Left hindlimb (tissue), 1 donor: ENCODE results near the gene SLC35F4.
"Not testable (repeated sequence)": the region's sequence is repeated elsewhere in the genome, so short reads cannot be mapped to it uniquely, and the experiment has no call there.

Source experiments
- DNase-seq: peaks from one replicate; pipeline ENCODE4 v3.0.0-alpha.2; 2018

The SLC35F4 gene

DNA sequence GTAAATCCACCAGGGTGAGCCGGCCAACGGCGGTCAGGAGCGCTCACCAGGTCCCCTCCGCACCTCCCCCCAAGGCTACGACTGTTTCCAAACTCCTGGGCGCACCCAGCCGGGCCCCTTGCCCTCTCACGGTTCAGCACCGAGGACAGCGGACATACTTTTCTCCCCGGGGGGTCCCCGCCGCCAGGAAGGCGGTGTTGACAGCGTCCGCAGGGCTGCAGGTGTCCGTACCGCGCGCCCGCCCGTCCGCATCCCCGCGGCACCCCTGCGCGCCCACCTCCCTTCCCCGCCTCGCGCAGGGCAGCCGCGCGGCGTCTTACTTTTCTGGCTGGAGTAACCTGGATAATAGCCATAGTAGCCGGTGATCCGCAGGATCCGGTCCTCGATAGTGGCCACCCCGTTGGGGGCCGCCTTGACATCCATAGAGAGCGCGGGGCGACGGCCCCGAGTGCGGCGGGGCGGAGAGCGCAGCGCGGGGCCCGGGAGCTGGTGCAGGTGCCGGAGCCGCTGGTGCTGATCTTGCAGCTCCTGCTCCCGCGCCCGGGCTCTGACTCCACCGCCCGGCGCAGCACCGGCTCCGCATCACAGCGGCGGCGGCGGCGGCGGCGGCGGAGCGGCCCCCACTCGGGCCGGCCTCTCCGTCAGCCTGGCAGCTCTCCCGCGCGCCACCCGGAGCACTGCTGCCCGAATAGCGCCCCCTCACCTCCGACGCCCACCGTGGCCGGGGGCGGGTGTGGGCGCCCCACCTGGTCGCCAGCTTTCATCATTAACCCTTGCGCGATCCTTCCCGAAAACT lies at the start of gene SLC35F4:
Gene SLC35F4 (minus strand): TSS at position 690 of the 796 bp plus-strand sequence.
- DNase-seq = peak; percentile 55

DNA sequence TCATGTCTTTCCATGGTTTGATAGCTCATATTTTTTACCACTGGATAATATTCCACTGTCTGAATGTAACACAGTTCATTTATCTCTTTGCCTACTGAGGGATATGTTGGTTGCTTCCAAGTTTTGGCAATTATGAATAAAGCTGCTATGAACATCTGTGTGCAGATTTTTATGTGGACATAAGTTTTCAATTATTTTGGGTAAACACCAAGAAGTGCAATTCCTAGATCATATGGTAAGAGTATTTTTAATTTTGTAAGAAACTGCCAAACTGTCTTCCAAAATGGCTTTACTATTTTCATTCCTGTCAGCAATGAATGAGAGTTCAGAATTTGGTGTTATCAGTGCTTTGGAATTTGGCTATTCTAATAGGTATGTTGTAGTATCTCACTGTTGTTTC lies 43.7 kb upstream of the SLC35F4 start:
- DNase-seq = no peak

DNA sequence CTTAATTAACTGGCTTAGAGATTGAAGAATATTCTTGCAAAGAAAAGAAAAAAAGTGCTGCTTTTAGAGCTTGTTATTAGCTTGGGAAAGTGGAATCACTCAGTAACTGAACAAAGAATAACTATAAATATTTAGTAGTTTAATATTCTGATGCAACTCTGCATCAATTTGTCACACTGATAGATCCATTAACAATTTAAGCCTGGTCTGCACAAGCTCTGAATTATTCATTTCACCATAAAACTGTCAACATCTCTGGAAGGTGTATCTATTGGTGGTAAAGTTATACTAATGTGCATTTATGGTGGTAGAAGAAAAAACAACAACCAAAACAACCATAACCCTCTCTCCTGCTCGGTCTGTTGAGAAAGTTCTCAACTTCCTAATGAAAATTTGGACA lies 38.1 kb upstream of the SLC35F4 start:
- DNase-seq = no peak

DNA sequence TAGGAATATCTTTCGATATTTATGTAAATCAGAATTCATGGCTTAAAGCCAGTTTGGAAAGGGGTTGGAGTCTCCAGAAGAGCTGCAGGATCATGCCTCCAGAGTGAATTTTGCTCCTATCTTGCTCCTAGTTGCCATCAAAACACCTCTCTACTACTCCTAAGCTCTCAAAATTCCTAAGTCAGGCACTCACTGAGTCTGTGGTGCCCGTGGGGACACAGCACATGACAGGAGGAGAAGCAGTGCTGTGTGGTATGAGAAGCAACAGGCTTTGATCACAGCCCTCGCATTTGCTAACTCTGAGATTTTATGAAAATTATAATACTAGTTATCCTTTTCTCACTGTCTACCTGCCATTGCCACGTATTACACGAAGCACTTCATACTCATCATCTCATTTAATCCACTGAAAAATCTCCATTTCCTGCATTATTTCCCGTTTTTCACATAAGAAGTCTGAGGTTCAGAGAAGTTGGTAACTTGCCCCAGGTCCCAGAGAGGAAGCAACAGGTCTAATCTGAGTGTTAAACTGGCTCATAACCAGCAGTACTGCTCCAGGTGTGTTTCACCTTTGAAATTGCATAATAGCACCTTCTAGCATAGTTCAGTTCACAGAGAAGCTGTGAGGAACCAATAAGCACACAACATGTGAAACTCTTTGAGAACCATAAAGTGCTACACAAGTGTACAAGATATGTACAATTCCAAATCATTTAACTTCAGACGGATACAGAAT lies 33.1 kb upstream of the SLC35F4 start:
- DNase-seq = no peak

DNA sequence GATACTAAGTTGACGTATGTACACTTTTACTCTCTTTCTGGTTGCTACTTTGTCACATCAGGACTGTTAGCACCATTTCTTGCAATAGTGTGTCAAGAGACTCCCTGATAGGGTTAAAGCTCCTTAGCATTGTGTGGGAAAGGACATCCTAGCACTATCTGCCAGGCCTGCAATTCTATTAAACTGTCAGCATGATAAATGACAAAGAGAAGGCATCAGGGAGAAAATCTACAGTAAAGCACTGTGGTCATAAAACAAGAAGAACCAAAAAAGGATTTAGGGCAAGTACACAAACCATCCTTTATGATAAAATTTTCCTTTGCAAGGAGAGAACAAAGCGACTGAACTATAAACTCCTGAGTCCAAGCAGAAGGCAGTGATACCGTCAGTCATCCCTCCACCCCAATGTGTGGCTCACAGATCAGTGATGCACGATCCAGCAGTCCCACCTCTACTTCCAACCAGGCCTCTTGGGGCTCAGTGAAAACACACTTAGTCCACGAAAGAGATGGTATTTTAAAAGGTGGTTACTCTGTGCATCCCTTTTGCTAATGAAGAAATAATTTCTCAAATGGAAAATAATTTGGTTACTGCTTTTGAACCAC lies 31.4 kb upstream of the SLC35F4 start:
- no peak for DNase-seq

DNA sequence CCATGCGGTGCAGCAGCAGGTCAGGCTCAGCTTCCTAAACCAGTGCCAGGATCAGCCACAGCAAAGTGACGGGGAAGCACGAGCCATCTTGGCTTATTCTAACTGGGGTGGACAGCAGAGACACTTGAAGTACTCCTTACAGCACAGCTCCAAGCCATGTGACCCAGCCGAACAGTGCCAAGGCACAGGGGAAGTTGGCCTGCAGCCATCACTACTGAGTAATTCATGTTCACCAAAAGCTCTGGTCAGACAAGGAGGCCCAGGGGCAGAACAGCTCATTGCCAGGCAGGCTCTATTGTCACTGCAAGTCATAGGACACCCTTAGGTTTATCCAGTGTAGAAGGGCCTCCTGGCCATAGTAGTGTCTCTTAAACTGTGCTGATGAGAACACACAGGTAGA lies 23.4 kb upstream of the SLC35F4 start:
- no peak for DNase-seq

DNA sequence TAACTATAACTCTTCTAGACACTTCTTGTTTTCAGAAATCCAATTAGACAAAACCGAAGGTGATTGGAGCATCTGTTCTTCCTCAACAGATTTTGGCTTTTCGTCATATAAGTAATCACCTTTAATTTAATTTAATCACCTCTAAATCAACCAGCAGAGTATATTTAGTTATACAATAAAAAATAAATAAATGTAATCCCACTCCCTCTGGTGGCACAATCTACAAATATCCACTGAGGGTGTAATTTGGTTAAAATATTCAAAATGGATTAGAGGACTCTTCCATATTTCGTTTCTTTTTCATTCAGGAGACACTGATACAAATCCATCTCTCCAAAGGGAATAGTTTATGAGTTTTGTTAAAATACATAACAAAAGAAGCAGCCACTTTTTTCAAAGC lies 18.3 kb upstream of the SLC35F4 start:
- no peak for DNase-seq

DNA sequence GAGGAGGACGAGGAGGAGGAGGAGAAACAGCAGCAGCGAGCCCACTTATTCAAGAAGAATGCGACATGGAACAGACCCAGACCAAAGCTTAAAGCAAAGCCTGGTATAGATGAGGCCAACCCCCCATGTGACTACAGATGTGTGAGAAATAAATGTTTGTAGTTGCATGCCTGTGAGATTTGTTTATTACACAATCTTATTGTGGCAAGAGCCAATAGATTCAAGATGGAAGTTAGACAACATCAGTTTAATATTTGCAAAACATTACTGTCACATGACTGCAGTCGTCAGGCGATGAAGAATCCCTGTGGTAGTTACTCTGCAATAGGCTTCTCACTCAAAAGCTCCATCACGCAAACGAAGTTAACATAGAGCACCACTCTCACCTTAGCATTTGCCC lies 17.2 kb upstream of the SLC35F4 start:
- no peak for DNase-seq

DNA sequence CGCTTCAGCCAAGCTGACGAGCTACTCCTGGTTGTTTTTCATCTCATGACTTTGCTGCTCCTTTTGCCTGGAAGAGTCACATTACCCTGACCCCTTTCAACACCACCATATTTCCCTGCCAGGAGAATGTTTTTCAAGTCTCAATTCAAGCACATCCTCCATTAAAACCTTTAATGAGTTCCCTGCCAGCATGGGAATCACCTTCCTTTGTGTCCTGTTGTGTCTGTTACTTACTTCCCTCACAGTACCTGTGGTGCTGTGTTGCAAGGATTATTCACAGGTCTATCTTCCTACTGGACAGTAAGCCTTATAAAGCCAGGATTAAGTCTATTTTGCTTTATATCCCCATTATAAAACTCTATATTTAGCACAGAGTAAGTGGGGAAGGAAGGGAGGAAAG lies 13.6 kb upstream of the SLC35F4 start:
- DNase-seq = no peak

DNA sequence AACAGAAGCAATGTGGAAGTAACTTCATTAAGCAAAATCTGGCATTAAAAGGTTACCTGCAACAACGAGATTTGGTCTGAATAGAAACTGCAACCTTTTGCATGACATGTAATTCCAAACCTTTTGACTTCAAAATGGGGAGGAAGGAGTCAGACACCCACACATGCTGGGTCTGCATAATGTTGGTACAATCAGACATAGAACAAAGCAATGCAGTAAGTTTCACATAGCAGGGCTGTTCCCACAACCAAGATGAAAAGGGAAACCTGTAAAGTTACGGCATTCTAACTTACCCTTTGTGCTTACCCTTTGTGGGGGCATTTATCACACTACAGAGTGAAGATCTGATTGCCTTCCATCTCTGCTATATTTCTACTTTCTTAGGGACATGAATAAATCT lies 10.1 kb upstream of the SLC35F4 start:
- DNase-seq = no peak

DNA sequence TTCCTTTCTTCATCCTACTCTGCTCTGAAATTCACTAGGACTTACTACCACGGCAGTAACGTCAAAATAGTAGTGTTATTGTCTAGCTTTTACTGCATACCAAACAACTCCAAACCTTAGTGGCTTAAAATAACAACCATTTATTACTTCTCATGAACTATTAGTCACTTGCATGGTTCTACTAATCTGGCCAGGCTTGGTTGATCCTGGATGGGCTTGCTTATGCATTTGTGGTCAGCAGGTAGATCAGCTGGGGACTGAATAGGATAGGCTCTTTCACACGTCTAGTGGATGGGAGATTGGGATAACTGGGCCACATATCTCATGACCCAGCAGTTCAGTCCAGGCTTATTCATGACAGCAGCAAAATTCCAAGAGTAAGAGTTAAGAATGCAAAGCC lies 9.4 kb upstream of the SLC35F4 start:
- DNase-seq = no peak

DNA sequence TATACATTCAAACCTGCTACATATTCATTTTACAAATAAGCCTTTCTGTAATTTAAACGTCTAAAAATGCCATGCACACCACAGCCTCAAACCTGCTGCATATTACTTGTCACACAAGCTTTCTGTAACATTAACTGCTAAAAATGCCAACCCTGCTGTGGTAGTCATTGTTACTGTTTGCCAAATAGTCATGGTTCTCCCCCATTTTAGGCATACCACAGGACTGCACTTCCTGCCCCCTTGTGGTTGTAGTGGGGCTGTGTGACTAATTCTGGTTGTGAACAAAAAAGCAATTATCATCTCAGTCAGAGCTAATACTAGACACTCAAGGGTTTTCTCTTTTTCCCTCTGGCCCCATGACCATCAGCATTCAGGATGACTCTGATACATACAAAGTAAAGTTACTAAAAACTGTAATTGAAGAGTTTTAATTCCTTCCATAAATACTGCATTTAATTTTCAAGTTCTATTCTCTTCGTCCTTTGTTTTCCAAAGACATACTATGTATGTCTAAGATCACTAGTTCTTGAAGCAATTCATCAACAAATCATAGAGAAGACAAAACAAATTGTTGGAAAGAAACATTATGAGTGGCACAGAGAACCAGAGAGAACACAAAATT lies 5.7 kb upstream of the SLC35F4 start:
- no peak for DNase-seq

DNA sequence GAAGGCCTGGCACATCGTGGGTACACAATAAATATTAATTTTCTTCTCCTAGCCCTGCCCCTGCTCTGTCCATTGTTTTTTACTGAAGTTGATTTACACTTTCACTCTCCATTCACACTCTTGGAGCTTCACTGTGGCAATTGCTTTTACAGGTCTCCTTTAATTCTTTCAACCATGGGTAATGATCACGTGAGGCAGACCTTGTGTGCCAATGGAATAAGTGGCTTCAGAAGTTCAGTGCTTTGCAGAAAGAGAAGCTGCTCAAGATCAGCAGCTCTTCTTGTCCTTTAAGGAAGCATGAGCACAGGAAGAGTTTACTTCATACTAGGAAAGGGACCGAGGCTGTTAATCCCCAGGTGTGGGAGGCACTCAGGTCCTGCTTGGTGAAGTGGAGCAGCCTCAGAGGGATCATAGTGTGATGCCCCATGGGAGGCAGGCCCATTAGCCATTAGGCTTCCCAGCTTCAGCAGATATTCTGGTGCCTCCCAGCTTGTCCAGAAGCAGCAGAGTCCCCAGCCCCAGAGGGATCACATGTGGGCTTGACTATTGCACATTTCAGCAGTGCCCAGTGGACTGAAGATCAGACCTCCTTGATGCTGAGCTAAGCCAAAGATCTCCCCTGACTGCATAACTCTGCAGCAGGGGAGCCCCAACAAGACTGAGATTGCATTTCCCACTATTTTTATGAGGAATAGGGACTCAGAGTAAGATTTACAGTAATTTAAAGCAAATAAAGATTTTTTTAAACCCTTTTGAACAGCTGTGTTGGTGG lies 5.0 kb upstream of the SLC35F4 start:
- no peak for DNase-seq

DNA sequence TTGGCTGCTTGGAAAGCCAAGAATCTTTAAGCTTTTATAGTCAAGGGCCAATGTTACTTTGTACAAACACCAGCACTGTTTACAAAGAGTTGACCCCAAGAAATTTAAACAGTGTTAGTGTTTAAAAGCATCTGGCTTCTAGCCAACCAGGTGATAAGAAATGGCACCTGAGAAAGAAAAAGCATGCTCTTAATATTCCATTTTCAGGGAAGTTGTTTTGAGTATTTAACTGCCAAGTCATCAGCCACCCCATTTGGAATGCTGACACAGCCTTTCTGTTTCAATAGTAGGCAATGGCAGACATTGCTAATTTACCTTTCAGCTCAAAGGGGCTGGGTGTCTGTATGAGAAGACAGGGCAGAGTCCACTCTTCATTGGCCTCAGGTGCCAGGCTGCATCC lies 3.7 kb upstream of the SLC35F4 start:
- DNase-seq = no peak

DNA sequence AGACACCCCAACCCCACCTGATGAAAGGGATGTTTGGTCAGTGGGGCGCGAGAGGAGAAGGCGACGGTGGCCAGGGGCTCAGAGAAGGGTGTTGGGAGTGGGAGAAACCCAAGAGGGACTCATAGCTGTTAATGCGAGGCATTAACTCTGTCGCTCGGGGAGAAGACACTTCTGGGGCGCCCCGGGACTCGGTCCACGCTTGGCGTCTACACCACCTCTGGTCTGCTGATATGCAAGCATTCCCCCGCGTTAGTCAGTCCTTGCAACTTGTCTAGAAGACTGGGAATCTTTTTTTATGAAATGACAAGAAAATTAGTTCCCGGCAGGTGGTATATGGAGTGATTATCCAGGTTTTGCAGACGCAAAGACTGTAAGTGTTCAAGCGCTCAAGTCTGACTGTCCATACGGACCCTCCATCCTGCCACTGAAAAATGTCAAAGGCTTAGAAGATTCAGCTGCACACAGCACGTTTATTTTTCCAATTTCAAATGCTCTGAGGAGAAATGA lies 360 bp upstream of the SLC35F4 start:
- no peak for DNase-seq

DNA sequence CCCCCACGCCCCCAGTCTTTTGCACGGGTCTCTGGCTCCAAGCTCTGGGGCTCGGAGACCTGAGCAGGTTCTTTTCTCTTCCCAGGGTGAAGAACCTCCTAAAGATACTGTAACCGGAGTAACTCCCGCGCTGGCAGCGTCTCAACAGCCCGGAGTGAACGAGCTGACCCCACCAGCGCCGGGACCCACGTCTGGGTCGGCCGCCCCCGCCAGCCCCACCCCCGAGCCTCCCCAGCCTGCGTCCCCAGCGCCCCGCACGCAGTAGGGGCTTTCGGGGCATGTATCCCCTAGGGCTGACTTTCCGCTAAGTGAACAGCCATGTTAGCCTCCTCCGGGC lies 858 bp downstream of the SLC35F4 start:
- no peak for DNase-seq

DNA sequence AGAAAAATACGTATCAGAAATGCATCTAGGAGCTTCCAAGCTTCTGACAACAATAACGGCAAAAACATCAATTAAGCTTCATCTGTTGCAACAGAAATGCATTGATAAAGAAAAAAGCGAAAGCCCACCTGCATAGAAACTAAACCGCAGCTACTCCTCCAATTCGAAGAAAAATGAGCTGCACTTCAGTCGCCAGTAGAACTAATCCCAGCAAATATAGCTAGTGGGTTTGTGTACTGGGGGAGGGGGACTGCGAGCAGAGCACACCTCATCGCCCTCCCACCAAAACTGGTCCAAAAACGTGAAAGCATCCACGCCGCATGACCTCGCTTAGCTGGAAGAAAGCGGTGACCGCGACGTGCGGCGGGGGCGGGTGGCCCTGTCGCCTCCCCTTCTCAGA lies 1.2 kb downstream of the SLC35F4 start:
- DNase-seq = no peak

DNA sequence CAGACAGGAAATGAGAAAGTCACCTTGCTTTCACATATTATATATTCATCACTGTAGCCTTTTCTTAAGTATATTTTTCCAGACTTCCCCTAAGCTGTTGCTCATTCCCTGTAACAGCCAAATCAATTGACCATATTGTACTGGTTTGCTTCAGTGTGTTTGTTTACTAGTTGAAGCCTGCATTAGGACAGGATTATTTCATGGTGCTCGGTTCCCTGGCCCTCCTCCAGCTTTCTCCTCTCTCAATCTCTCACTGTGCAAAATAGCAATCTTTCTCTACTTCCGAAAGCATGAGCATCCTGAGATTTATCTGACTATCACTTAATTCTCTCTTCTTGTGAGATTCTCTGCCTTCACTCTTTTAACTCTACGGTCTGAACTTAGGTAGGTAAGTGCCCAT lies 2.4 kb downstream of the SLC35F4 start:
- DNase-seq = no peak

DNA sequence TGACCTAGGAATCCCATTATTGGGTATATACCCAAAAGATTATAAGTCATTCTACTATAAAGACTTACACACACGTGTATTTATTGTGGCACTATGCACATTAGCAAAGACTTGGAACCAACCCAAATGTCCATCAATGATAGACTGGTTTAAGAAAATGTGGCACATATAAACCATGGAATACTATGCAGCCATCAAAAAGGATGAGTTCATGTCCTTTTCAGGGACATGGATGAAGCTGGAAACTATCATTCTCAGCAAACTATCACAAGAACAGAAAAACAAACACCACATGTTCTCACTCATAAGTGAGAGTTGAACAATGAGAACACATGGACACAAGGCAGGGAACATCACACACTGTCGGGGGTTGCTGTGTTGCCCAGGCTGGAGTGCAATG lies 10.2 kb downstream of the SLC35F4 start:
- DNase-seq = not testable (repeated sequence)

DNA sequence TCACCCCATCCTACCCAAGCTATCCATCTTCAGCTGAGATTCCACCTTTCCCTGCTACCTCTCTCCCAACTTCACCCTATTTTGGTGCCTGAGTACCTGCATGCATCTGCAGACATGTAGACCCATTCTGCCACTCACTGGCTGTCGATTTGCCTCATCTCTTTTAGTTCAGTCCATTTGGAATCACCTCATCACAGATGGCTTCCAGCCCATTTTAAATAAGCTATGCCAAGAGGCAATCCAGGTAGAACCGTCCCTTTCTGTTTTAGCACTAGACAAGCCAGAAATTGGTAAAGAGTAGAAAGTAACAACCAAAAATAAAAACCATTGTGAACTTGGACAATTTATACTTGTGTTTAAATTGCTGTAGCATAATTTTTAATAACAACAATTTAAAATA lies 11.3 kb downstream of the SLC35F4 start:
- DNase-seq = no peak

DNA sequence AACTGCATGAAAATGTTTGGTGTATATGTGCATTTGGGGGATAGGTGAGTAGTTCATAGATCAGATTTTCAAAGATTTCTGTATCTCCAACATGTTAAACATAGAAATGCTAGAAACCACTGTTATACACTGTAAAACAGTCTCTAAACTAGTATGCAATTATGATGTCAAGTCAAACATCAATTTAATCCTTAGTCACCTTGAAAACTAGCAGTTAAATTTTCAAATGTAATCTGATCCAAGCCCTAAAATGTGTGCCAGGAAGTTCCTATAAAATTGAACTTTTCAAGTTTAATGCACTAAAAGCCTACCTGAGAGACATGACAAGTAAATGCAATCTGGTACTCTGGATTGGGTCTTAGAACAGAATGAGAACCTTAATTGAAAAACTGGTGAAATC lies 14.5 kb downstream of the SLC35F4 start:
- DNase-seq = no peak

DNA sequence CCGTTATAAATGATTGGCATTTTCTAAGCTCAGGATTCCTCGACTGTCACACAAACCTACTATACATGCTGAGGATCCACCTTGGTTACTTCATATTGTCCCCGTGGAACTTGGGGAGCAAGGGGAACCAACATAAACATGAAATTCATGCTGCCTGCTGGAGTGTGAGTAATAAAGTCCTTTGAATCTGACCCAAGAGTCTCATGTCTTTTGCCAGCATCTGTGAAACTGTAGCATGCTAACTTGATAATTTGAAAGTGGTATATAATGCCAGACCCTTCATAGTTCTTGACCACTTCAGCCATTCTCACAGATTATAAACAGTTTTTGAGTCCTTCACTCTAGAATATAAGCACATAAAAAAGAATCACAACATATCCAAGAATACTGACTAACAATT lies 17.1 kb downstream of the SLC35F4 start:
- no peak for DNase-seq

DNA sequence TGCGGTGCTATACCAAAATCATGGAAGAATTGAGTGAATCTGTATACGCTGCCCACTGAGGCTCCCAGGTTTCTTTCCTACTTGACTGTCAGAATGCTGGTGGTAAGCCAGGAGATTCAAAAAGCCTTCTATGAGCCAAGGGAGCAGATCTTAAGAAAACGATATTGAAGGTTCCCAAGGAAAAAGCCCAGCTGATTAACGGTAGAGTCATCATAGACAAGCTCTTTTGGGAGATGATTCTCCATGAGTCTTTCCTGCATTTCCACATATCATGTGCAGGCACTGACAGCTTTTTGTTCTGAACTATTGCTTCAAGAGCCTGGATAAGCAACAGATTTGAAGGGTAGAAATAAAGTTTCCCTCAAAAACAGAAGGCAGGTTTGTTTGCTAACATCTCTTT lies 17.5 kb downstream of the SLC35F4 start:
- no peak for DNase-seq
